KBM-7 (cell line): ENCODE data around the gene PLEKHA1.

Source experiments
- DNase-seq: peaks from one replicate; pipeline ENCODE4 v3.0.0-alpha.2; 2015
- in situ Hi-C: fragments of 300-500 bp; cut with MboI; formaldehyde crosslinking; loops from 2 replicates; pipeline ENCODE4 v1.14.3; 2020; ENCODE audit warnings: low sequenced_read_pairs, low pct_unique_long_range_greater_than_20kb, mixed read lengths

PLEKHA1 gene

DNA sequence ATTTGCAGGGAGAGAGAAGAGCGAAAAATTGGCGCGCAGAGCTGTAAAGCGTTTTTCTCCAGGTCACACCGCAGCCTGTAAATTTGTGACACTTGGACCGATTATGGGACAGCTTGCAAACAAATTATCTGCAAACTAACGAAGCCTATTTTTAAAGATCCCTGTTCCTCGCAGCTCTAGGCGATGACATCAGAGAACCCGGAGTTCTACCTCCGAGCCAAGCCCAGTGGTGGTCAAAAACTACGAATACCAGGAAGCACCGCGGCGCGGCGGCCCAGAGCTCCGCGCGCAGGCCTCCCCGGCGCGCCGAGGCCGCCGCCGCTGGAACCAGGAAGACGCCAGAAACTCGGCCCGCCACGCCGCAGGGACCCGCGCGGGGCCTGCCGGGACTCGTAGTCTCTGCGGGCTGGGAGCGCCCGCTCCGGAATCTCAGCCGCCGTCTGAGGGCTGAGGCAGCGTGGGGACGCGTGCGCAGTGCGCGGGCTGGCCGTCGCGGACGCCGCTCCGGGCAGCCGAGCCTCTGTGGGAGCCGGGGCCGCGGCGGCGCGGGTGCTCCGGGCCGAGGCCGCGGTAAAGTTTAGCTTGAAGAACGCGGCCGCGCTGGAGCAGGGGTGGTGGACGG lies at the start of gene PLEKHA1:
Gene PLEKHA1 (plus strand): TSS at position 472 of the 622 bp plus-strand sequence. CDS start 18,493 bp downstream, outside the sequence.
- in situ Hi-C loops: no loop called here
- peak; percentile 94 for DNase-seq

DNA sequence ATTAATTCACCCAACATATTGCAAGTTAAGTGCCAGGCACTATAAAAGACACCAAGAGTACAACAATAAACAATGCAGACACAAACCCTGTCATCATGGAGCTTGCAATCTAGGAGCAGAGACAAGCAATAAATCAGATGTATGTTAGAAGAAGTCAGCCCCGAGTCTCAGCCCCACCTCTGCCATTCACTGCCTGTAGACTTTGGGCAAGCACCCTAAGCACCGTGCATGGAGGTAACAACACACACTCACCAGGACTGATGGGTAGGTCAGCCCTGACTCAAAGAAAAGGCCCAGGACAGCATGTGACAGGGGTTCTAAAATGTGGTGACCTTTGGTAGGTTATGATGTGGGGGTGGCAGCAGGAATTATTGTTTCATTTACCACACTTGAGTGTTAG lies 49.3 kb upstream of the PLEKHA1 start:
- in situ Hi-C loops: no loop called here
- no peak for DNase-seq

DNA sequence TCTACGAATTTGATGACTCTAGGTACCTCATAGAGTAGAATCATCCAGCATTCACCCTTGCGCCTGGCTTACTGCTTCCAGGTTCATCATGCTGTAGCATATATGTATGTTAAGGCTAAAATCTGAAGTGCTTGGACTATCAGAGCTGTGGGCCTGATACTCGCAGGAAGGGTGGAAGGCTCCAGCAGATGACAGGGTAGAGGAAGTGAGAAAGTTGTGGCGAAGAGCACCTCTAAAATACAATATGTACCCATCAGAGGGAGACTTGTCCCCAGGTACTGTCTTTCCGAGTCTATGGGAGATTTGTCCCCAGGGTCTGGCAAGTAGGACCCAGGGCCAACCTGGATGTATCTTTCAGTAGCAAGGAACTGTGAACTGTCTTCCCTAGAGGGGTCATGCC lies 48.1 kb upstream of the PLEKHA1 start:
- in situ Hi-C loops: no loop called here
- DNase-seq: no peak

DNA sequence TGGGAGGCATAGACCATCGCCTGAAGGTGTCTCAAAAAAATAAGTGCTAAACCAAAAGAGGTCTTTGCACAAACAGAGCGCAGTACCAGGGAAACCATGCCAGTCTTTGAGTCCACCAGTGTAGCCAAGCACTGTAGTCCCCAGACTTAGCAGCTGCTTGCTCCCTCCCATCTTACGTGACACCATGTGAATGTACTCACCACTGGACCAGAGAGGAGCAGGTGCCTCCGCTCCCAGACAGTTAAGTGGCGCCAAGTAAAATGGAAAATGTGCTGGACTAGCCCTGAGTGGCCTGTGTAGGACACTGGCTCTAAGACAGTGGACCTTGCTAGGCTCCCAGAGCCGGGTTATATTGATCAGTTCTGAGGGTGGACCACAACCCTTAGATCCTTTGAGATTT lies 47.7 kb upstream of the PLEKHA1 start:
- in situ Hi-C loops: no loop called here
- DNase-seq: no peak

DNA sequence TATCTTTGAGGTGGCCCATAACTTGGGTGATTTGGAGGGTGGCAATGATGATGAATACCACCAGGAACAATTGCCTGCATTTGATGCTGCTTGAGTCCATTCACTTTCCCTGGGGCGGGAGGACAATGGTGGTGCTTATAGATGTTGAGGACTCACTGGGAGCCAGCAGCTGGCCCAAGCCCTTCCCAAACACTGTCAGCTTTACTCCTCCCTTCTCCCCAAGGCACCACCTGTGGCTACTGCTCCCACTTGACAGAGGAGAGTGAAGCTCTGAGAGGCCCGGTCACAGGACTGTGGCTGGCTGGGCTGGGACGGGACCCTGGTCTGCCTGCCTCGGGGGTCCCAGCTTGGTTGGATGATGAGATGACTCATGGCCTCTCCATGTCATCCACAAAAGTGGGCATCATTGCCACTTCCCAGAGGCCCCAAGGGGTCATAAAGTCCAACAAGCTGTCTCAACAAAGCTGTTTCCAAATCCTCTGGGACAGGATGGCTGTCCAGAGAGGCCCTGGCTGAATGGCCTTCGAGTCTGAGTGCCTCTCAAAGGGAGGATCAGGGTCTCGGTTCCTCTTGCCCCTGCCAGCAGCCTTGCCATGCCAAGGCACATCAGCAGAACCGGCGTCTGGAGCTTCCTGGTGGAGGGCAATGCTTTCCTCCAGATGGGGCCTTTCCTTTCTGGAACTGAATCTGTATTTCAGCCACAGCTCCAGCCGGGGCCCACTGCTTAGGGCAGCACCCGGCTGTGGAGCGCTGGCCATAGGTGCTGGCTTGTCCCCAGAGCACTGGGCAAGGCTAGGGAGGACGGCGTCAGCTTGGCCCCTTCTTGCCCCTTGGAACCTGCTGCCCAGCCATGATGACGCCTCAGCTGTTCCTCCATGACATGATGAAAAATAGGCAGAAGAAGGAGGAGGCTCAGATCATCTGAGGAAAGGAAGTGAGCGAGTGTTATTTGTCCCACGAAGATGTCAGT lies 47.0 kb upstream of the PLEKHA1 start:
- in situ Hi-C loops: no loop called here
- no peak for DNase-seq

DNA sequence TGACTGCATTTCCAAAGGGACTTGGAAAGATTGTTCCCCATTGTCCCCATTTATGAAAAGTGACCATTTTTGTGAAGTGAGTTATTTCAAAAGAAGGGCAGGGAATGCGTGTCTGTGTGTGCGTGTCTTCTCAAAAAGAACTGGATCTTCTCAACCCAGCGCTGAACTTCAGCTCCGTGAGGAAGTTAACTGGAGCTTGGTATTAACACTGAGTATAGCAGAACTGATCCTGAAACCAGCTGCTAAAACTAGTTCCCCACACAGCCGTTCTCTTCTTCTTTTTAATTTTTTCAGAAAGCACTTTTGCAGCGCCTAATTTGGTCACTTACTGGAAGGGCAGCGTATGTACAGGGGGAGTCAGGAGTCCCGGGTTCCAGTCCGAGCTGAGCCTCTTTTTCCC lies 45.8 kb upstream of the PLEKHA1 start:
- in situ Hi-C loops: no loop called here

DNA sequence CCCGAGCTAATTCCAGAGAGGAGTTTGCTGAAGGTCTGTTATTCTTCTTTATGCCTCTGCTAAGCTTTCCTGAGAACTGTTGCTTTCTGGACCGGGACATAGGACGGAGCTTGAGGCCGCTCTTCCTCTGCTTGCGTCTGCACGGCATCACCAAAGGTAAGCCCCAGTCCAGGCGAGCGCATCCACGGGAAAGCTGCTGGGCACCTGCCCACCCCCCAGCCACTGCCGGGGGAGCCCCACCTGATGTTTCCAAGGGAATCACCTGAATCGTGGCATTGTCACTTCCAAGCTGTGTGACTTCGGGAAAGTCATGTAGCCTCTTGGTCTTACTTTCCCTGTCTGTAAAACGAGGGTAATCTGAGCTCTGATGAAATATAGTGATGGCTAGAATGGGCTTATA lies 45.1 kb upstream of the PLEKHA1 start:
- DNase-seq: no peak
- in situ Hi-C loops: no loop called here

More for the DNA sequence above, 45.8 kb upstream of the PLEKHA1 start:
- no peak for DNase-seq

DNA sequence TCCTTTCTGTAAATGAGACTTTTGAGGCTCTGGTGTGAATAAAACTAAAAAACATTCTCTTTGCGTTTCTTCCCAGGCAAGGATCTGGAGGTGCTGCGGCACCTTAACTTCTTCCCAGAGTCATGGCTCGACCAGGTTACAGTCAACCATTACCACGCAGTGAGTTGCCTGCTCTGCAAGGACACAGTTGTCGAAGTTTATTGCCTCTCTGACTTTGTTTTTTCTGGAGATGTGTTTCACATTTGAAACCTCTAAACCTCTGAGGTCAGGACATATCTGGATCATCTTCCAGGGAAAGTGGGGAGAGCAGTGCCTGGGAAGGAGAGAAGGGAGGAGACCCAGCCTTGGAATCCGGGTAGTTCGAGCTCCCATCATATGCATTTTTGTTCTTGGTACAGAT lies 43.4 kb upstream of the PLEKHA1 start:
- in situ Hi-C loops: no loop called here
- DNase-seq: no peak

DNA sequence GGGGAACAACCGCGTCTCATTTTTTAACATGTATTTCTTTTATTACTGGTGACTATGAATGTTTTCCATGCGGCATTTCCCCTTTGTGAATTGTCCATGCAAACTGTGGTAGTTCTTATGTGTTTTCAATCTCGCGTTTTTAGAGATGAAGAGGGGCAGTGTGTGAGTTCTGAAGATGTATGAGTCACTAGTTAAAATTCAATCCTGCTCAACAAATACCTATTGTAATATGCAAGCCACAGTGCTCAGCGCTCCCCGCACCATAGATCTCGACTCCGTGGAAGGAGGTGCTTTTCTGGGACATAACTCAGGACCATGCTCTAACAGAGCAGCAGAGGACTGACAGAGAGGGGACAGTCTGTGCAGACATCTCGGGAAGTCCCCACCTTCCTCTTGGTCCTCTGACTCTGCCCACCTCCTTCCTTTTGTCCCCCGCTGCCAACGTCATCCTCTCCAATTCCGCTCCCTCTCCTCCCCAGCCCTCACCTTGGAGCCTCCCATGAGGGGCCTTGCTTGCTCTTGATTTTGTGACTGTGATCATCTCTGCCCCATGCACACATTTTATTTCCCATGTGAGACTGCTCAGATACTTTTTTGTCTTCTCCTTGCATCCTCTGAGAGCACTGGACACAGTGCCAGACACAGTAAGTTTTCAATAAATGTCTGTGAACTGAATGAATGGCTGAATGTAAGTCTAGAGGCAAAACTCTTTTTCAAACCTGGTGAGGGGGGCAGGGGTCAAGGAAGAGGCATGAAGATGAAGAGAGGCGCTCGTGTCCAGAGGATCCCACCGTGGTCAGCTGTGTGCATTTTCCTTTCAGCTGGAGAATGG lies 42.7 kb upstream of the PLEKHA1 start:
- no peak for DNase-seq
- in situ Hi-C loops: no loop called here

DNA sequence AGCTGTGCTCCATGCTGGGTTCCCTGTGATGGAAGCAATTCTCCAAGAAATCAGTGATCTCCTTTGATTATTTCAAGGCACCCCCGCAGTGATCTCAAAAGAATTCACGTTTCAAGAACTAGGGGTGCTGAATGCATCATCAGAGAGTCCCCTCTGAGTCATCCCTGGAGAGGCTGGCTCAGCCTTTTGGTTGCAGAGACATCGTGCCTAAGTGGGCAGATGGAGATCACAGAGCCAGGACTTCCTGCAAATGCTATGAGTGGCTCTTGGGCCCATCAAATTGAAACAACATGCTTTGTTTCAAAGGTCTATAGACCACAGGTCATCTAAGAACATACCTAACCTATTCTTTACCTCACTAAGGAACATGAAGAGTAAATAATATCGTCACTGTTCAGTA lies 41.5 kb upstream of the PLEKHA1 start:
- in situ Hi-C loops: no loop called here
- no peak for DNase-seq

DNA sequence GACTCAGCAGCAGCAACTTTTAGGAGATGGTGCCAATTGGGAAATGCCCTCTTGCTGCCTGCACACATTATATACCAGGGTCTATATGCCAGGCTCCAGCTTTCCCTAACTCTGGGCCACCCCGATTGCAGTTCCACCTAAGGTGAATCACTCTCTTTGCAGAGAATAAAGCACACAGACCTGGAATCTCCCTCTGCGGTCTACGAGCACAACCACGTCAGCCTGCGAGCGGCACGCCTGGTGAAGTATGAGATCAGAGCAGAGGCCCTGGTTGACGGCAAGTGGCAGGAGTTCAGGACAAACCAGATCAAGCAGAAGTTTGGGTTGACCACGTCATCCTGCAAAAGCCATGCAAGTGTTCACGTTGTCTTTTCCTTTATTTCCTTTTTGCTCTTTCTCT lies 38.2 kb upstream of the PLEKHA1 start:
- no peak for DNase-seq
- in situ Hi-C loops: no loop called here

DNA sequence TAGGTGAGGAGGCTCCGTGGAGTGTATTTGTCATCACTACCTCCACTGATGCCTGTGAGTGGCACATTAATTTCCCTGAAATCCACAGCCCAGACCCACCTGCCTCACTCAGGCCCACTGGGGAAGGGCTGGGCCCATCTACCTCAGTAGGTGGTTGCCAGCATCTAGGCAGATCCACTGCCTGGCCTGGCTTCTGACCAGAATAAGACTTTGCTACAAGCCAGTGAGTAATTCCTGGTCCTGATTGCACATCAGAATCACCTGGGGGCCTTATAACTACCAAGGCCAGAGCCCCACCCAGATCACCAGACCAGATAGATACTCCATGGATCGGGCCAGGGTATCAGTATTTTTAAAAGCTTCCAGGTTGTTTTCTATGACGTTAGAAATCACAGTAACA lies 37.5 kb upstream of the PLEKHA1 start:
- no peak for DNase-seq
- in situ Hi-C loops: no loop called here

DNA sequence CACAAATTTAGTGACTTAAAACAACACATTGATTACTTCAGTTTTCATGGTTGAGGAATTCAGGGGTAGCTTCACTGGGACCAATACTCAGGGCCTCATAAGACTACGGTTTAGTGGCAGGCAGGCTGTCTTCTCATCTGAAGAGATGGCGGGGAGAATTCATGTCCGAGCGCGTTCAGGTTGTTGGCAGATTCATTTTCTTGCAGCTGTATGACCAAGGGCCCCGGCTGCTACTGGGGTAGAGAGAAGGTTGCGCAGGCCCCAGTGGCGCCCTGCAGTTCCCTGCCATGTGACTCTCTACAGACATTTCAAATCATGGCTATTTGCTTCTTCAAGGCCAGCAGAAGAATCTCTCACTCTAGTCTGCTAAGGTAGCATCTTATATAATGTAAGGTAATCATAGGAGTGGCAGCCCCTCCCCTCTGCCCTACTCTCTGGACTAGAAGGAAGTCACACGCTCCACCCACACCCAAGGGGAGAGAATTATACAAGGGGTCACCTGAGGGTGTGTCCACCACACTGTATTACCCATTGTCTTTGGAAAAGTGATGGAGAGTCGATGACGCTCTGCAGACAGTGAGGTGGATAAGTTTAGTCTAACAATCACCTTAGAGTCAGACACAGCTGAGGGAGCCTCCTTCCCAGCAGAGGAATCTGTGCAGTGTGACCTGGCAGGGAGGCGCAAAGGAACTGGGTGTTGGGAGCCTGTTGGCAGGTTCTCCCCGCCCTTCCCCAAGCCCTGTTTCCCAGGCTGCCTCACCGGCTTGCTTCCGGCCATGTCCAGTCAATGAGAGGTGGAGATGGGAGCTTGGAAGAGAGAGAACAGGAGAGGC lies 35.7 kb upstream of the PLEKHA1 start:
- DNase-seq: no peak
- in situ Hi-C loops: no loop called here

DNA sequence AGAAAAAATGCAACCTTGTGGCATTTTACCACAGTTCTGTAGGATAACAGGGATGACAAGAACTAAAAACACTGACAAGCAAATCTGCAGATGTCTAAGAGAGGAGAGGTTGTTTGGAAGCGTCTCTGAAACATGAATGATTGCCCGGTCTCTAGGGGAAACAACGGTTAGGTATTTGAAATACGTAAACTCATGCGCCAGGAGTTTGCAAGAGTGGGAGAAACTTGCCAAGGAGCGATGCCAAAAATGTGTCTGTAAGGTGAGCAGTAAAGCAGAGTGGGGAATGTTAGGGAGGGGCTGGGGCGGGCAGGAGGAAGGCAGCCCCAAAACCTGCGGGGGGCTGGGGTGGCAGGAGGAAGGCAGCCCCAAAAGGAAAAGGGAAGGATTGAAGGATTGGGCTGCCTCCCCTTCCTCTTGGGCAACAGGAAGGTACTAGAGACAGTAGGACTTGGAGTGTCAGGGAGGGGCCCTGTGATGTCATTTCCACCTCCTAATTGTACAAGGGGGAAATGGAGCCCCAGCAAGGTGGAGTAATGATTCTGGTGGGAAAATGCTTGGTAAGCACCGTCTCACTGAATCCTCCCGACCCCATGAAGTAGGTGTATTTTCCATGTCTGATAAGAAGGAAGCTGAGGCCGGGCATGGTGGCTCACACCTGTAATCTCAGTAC lies 33.2 kb upstream of the PLEKHA1 start:
- in situ Hi-C loops: no loop called here
- no peak for DNase-seq

DNA sequence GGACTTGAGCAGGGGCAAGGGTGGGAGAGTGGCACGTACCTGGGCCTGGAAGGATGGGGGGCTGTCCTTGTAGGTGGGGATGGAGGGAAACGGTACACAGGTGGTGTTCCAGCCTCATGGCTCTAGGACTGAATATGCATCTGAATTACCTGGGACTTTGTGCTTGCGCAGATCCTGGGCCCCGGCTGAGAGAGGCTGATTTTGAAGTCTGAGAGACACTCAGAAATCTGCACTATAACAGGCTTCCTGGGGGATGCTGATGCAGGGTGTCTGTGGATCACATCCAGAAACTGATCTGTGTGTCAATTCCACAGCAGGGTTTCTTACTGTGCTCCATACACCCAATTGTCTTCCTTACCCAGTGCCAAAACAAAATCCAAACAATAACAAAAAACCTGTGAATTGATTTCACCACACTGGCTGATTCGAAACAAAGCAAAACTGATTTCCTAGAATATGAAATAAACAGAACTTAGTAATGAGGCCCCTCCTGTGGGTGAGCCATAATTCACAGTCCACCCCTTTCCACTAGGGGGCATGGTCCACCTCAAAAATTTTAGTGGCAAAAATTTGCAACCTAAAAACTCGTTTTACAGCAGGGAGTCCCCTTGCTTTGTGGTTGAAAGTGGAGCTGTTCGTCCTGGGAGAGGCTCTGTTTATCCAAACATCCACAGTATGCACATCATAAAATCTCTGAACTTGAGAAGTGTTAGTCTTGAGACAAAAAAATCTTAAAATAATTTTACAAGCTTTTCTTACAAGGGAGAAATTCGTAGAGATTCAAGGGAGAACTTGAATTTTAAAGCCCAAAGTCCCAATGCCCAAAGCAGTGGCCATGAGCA lies 32.0 kb upstream of the PLEKHA1 start:
- DNase-seq: peak; percentile 49
- in situ Hi-C loops: no loop called here

DNA sequence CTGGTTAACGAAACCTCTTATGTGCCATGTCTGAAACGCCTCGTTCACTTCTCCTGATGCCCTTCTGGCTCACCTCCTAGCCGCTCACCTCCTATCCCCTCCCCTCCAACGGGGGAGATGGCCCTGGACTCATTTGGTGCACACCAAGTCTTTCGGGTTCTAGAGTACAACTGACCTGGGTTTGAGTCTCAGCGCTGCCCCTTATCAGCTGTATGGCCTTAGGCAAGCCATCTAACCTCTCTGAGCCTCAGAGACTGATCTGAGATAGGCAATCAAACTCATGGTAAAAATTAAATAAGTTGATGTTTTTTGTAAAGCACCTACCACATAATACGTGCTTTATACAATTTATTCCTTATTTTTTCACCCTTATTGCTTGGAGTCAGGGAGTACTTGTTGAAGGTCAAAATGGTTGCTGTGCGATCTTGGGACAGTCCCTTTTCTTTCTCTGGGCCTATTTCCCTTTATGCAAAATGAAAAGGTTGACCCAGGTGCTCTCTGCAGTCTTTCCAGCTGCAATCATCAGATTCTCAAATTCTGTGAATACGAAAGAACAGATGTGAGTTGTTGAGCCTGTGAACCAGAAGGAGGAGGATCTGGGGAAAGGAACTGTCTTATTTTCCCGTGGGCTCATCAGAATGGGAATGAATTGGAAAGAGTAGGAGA lies 31.2 kb upstream of the PLEKHA1 start:
- in situ Hi-C loops: no loop called here
- DNase-seq: no peak

DNA sequence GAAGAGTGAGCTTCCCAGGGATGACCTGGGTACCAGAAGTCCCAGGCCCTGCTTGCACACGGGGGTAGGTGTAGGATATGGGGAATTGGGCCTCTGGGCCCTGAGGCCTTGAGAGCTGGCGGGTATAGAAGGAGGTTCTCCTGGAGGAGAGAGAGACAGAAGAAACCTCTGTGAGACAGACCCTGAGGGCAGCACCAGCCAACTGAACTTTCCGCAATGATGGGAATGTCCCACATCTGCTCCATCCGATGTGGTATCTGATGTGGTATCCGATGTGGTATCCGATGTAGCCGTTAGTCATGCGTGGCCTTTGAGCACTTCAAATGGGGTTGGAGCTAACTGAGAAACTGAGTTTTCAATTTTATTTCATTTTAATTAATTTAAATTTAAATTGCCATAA lies 30.6 kb upstream of the PLEKHA1 start:
- DNase-seq: no peak
- in situ Hi-C loops: no loop called here
